Measurements from ENCODE around the gene RRP7A.
A peak's percentile ranks its signal among the peaks of the same experiment; 100 is the strongest.
"Not testable (repeated sequence)": the region's sequence is repeated elsewhere in the genome, so short reads cannot be mapped to it uniquely, and the experiment has no call there.

RRP7A gene

GRCh38 chr22:42493393-42493792, 26.2 kb downstream of the RRP7A start:
- DNase-seq (ENCODE audit: insufficient read length, low spot score) (no peak), FAIRE-seq (no peak)
- TF ChIP-seq POLR2A (IDR thresholded peaks at IDR 0.05; ENCODE audit: low read depth, low read length) = no peak

- TF ChIP-seq POLR2A (IDR thresholded peaks at IDR 0.05; ENCODE audit: low read depth, low read length) = no peak
- DNase-seq (ENCODE audit: insufficient read length, low spot score) (no peak), FAIRE-seq (no peak)
These were observed 27.3 kb downstream of the RRP7A start for GRCh38 chr22:42492323-42492690.

GRCh38 chr22:42490243-42490832, 29.3 kb downstream of the RRP7A start:
- DNase-seq (ENCODE audit: insufficient read length, low spot score) = no peak
- FAIRE-seq = no peak
- TF ChIP-seq POLR2A (IDR thresholded peaks at IDR 0.05; ENCODE audit: low read depth, low read length) = no peak

- no peak for TF ChIP-seq POLR2A (IDR thresholded peaks at IDR 0.05; ENCODE audit: low read depth, low read length)
- FAIRE-seq (no peak), DNase-seq (ENCODE audit: insufficient read length, low spot score) (no peak)
These were observed 30.6 kb downstream of the RRP7A start for GRCh38 chr22:42489000-42489399.

GRCh38 chr22:42484506-42484905, 35.1 kb downstream of the RRP7A start:
- no peak for TF ChIP-seq POLR2A (IDR thresholded peaks at IDR 0.05; ENCODE audit: low read depth, low read length)
- FAIRE-seq = no peak
- no peak for DNase-seq (ENCODE audit: insufficient read length, low spot score)

- DNase-seq (ENCODE audit: insufficient read length, low spot score) = not testable (repeated sequence)
These were observed 35.9 kb downstream of the RRP7A start for GRCh38 chr22:42483610-42484223.

GRCh38 chr22:42475122-42475521, 44.5 kb downstream of the RRP7A start:
- DNase-seq (ENCODE audit: insufficient read length, low spot score) = no peak
- TF ChIP-seq POLR2A (IDR thresholded peaks at IDR 0.05; ENCODE audit: low read depth, low read length) = no peak
- no peak for FAIRE-seq

More at GRCh38 chr22:42483610-42484223, 35.9 kb downstream of the RRP7A start:
- FAIRE-seq = not testable (repeated sequence)

GRCh38 chr22:42473484-42474193, 46.0 kb downstream of the RRP7A start:
- TF ChIP-seq POLR2A (IDR thresholded peaks at IDR 0.05; ENCODE audit: low read depth, low read length) = no peak
- DNase-seq (ENCODE audit: insufficient read length, low spot score) (peak; percentile 24), FAIRE-seq (peak; percentile 23)

- DNase-seq (ENCODE audit: insufficient read length, low spot score) (no peak), FAIRE-seq (no peak)
- no peak for TF ChIP-seq POLR2A (IDR thresholded peaks at IDR 0.05; ENCODE audit: low read depth, low read length)
These were observed 46.9 kb downstream of the RRP7A start for GRCh38 chr22:42472671-42473070.

GRCh38 chr22:42471441-42471840, 48.2 kb downstream of the RRP7A start:
- DNase-seq (ENCODE audit: insufficient read length, low spot score) = no peak
- TF ChIP-seq POLR2A (IDR thresholded peaks at IDR 0.05; ENCODE audit: low read depth, low read length) = no peak
- FAIRE-seq = no peak

GRCh38 chr22:42470366-42471082, 49.1 kb downstream of the RRP7A start:
- DNase-seq (ENCODE audit: insufficient read length, low spot score) (no peak), FAIRE-seq (no peak)
- no peak for TF ChIP-seq POLR2A (IDR thresholded peaks at IDR 0.05; ENCODE audit: low read depth, low read length)

- no peak for FAIRE-seq
- no peak for TF ChIP-seq POLR2A (IDR thresholded peaks at IDR 0.05; ENCODE audit: low read depth, low read length)
- peak; percentile 21 for DNase-seq (ENCODE audit: insufficient read length, low spot score)
These were observed 50.8 kb downstream of the RRP7A start for GRCh38 chr22:42468841-42469240.

GRCh38 chr22:42462016-42462415, 57.6 kb downstream of the RRP7A start:
- TF ChIP-seq POLR2A (IDR thresholded peaks at IDR 0.05; ENCODE audit: low read depth, low read length) = no peak
- DNase-seq (ENCODE audit: insufficient read length, low spot score) (no peak), FAIRE-seq (no peak)

GRCh38 chr22:42461511-42461910, 58.1 kb downstream of the RRP7A start:
- DNase-seq (ENCODE audit: insufficient read length, low spot score) (no peak), FAIRE-seq (no peak)

More at GRCh38 chr22:42461511-42461910, 58.1 kb downstream of the RRP7A start:
- TF ChIP-seq POLR2A (IDR thresholded peaks at IDR 0.05; ENCODE audit: low read depth, low read length) = no peak

Data from H54 (cell line).